ENCODE data around the gene SOX6.
"Not testable (repeated sequence)": the region's sequence is repeated elsewhere in the genome, so short reads cannot be mapped to it uniquely, and the experiment has no call there.

SOX6 gene

GRCh38 chr11:16356057-16356760 lies at the start of gene SOX6:
Gene SOX6 (minus strand): TSS chr11:16356546. CDS start chr11:16341248, 15,298 bp downstream.
- no peak for DNase-seq

- DNase-seq = no peak
Observed at GRCh38 chr11:16404781-16405285, 48.5 kb upstream of the SOX6 start.

- no peak for DNase-seq
Observed at GRCh38 chr11:16403851-16404250, 47.5 kb upstream of the SOX6 start.

GRCh38 chr11:16403448-16403803 lies 47.1 kb upstream of the SOX6 start:
- DNase-seq = no peak

- DNase-seq = no peak
Observed at GRCh38 chr11:16402654-16403447, 46.5 kb upstream of the SOX6 start.

GRCh38 chr11:16397390-16397789 lies 41.0 kb upstream of the SOX6 start:
- DNase-seq = no peak

- no peak for DNase-seq
Observed at GRCh38 chr11:16395601-16396000, 39.3 kb upstream of the SOX6 start.

- DNase-seq = no peak
Observed at GRCh38 chr11:16394947-16395346, 38.6 kb upstream of the SOX6 start.

GRCh38 chr11:16393340-16393739 lies 37.0 kb upstream of the SOX6 start:
- no peak for DNase-seq

- no peak for DNase-seq
Observed at GRCh38 chr11:16392616-16393015, 36.3 kb upstream of the SOX6 start.

GRCh38 chr11:16390826-16391225 lies 34.5 kb upstream of the SOX6 start:
- DNase-seq = not testable (repeated sequence)

GRCh38 chr11:16385099-16385498 lies 28.8 kb upstream of the SOX6 start:
- no peak for DNase-seq

GRCh38 chr11:16382638-16383380 lies 26.5 kb upstream of the SOX6 start:
- no peak for DNase-seq

- DNase-seq = no peak
Observed at GRCh38 chr11:16382186-16382585, 25.8 kb upstream of the SOX6 start.

- DNase-seq = no peak
Observed at GRCh38 chr11:16380941-16381568, 24.7 kb upstream of the SOX6 start.

GRCh38 chr11:16378906-16379305 lies 22.6 kb upstream of the SOX6 start:
- DNase-seq = no peak

GRCh38 chr11:16377746-16378145 lies 21.4 kb upstream of the SOX6 start:
- no peak for DNase-seq

- DNase-seq = not testable (repeated sequence)
Observed at GRCh38 chr11:16375664-16376063, 19.3 kb upstream of the SOX6 start.

GRCh38 chr11:16373768-16374167 lies 17.4 kb upstream of the SOX6 start:
- DNase-seq = no peak

- no peak for DNase-seq
Observed at GRCh38 chr11:16372355-16372754, 16.0 kb upstream of the SOX6 start.

- DNase-seq = no peak
Observed at GRCh38 chr11:16367252-16367651, 10.9 kb upstream of the SOX6 start.

- DNase-seq = no peak
Observed at GRCh38 chr11:16365581-16366228, 9.4 kb upstream of the SOX6 start.

- DNase-seq = no peak
Observed at GRCh38 chr11:16364254-16364653, 7.9 kb upstream of the SOX6 start.
